ENCODE data around the gene COL4A2. TPM values are rescaled to one million over a fixed set of nuclear protein-coding genes. Genes with fewer than 3 reads are reported as not detected.

Gene COL4A2
- total RNA-seq, 1 donor from 2014 or later, result 56.8 TPM

Small RNA genes within 50 kb of the gene (small RNA-seq; reads per million reads assigned to genes)
- not detected for gene MIR8073

Other genes starting within 250 kb of the COL4A2 start
- 67.8 TPM for gene COL4A1, start 127 bp upstream of the COL4A2 start, total RNA-seq